Body of pancreas (tissue), 4 donors: ENCODE results near the gene WDR83.
"Not testable (repeated sequence)": the region's sequence is repeated elsewhere in the genome, so short reads cannot be mapped to it uniquely, and the experiment has no call there.

Experiments
- CTCF ChIP-seq, 7 experiments: fragments of 450-650 bp in 4 of 7; fragments of 200-600 bp in 3 of 7; sonication (generic) in 3 of 7; IDR thresholded peaks; one replicate each; pipeline ENCODE4 v1.5.1; 2016 to 2019; ENCODE audit warnings: antibody characterized with exemption in 7 of 7
- POLR2A ChIP-seq, 3 donors: fragments of 450-650 bp; IDR thresholded peaks; one replicate each; pipeline ENCODE4 v1.6.1; 2016; ENCODE audit warnings: antibody characterized with exemption in 3 of 3, mild to moderate bottlenecking in 2 of 3

GRCh38 chr19:12621253-12622024 is 45.2 kb upstream of the WDR83 start:
- not testable (repeated sequence) for TF ChIP-seq POLR2A, CTCF (IDR thresholded peaks at IDR 0.05)
